Esophagus mucosa (tissue), 1 donor: ENCODE measurements around the gene FAM168A. TPM values are rescaled to one million over a fixed set of nuclear protein-coding genes. Genes with fewer than 3 reads are reported as not detected.
A peak's percentile ranks its signal among the peaks of the same experiment; 100 is the strongest.
"Not testable (repeated sequence)": the region's sequence is repeated elsewhere in the genome, so short reads cannot be mapped to it uniquely, and the experiment has no call there.

Experiments used
- ATAC-seq: fragments of 200-7000 bp; cut with Tn5 transposase; one replicate; pipeline ENCODE4 v1.9.1; 2020
- total RNA-seq: library from RNA; stranded (reverse); gene quantifications from one replicate; pipeline ENCODE4 v1.2.4, GENCODE V29; 2023
- donor health status: DM: yes; HTN: yes; CAD: no.

FAM168A gene
- total RNA-seq, 1 donor from 2014 or later, result 10.1 TPM

DNA sequence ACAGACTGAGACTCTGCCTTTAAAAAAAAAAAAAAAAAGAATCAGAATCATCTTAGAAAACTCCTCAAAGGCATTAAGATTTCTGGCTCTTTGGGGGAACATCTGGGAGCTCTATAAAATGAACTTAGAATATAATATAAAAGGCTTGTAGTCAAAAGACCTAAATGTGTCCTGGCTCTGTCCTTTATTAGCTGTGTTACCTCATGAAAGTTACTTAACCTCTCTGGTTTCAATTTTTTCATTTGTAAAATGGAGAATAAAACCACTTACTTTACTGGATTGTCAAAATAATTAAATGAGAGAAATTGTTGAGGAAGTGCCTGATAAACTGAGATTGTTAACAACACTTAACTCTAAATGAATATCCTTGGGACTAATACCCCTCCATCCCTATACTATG is 81.8 kb downstream of the FAM168A start:
- ATAC-seq, result no peak

DNA sequence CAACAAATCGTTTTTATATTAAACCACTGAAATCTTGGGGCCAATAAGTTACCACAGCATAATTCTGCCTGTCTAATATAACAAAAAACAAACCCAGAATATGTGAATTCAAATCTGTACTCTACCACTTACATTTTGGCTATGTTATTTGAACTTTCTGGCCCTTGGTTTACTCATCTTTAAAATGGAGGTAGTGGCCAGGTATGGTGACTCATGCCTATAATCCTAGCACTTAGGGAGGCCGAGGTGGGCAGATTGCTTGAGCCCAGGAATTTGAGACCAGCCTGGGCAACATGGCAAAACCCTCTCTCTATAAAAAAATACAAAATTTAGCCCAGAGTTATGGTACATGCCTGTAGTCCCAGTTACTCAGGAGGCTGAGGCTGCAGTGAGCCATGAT is 84.2 kb downstream of the FAM168A start:
- ATAC-seq, result no peak

DNA sequence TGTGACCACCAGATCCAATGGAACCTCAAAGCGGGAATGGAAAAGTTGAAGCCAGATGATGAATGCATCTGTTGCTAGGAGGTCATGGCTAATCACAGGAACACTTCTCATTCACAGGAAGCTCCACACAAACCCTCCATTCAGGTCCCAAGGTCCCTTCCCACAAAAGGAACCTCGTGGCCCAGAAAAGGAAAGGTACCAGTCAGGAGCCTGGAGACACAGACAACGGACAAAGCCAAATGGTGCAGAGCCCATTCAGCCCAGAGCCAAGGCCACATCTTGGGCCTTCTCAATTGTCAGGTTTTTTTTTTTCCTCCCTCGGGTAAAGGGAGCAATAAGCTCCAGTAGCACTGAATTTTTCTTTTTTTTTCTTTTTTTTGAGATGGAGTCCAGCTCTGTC is 87.0 kb downstream of the FAM168A start:
- no peak for ATAC-seq

DNA sequence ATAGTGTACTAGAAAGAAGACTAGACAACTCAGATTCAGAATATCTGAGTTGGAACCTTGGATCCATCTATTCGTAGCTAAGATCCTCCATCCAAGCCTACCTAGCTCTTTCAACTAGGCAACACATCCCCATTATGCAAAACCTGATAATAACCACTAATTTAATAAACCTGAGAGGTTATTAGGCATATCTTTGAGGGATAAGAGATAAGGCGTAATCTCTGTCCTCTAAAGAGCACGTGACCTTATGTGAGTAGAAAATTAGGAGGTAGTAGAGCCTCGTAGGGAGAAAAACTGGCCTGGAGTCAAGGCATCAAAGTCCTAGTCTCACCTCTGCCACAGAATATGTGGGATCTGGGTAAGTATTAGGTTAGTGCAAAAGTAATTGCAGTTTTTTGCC is 87.8 kb downstream of the FAM168A start:
- no peak for ATAC-seq

DNA sequence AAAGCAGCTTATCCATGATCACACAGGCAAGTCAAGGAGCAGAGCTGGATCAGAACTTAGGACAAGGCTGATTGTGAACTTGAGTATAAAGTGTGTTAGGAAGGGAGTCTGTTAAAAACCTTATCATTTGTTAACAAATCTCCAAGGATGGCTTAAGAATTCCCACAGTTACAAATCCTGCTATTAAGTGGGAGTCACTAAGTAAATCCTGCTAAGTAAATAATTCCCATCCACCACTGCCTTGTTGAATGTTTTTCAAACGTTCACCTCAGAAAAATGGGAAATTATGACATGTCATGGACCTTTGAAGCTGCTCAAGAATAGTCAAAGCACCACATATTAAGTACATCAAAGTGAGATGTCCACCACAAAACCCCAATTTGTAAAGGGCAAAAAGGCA is 88.7 kb downstream of the FAM168A start:
- ATAC-seq, result no peak

DNA sequence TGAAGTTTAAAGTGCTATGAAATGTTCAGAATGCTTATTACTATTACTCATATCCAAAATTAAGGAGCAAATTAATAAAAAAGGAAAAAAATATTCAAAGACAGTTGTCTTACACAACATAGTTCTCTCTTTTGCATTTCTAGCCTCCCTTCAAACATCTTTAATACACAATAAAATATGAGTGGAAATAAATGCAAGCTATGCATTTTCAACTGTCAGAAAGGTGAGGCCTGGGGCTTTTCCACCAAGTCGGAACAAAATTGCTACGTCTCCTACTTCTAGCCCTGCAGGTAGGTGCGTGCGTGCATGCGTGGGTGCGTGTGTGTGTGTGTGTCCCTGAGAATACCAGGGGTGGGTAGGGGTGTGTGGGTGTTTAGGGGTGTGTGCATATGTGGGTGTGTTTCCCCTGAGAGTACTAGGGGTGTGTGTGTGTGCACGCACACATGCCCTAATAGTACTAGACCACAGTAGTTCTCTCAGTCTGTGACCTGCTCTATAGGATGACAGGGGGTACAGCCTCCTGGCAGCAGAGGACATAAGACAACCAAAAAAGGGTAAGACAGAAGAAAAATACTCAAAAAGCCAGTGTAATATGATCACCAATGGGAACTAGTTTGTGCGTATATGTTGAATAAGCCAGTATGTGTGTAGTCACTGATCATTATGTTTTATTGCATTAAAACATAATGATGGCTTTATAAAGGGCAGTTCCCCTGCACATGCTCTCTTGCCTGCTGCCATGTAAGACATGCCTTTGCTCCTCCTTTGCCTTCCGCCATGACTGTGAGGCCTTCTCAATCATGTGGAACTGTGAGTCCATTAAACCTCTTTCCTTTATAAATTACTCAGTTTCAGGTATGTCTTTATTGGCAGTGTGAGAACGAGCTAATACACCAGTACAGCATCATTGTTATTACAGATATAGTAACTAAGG is 89.4 kb downstream of the FAM168A start:
- no peak for ATAC-seq

DNA sequence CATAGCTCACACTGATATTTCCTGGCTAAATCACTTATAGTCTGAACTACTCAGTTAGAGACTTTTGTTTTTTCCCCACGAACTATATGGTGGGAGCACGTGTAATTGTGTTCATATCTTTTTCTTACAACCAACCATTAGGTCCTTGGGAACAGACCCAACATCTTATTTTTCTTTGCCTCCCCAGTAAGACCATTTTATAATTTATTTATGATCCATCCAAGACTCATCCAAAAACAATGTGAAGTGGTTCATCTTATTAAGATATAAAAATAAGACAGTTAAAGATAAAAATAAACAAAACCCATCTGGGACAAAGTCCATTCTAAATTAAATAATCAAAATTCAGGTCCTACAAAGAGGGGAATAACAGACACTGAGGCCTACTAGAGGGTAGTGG is 90.8 kb downstream of the FAM168A start:
- ATAC-seq, result no peak

DNA sequence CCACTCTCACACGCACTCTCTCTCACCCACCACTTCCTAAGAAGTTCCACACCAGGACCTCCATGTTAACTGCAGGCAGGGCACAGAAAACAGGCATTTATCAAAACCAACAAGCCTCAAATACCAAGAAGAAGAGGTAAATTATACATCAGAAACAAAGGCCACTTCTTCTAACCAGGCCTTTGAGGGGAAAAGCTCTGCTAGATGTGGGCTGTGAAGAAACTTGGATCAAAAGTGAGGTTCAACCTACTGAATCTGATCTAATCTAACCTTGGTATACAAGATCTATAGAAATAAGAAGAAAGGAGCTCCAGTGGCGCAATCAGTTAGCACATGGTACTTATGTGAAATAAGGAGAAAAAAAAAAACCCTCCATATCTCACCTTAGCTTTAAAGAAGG is 91.9 kb downstream of the FAM168A start:
- ATAC-seq, result no peak

DNA sequence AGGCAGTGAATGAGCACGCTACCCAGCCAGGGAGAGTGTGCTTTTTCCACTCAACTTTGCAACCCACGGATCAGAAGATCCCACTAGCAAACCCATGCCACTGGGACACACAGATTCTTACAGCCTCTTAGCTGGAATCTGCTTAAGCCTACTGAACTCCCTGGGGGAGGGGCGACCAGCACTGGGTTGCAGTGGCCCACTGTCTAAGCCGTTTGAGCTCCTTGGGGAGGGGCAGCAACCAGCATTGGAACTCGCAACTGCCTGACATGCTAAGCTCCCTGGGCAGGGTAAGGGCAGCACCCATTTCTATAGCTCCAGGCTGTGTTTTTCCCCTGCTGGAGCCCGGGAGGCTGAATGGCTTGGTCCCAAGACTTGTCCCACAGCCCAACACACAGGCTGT is 99.6 kb downstream of the FAM168A start:
- ATAC-seq, result no peak

DNA sequence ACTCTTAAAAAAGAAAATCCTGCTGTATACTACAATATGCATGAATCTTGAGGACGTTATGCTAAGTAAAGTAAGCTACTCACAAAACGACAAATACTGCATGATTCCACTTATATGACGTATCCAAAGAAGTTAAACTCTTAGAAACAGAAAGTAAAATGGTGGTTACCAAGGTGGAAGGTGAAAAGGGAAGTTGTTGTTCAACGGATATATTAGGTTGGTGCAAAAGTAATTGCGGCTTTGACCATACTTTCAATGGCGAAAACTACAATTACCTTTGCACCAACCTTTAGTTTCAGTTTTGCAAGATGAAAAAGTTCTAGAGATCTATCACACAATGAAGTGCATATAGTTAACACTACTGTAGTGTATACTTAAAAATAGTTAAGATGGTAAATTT is 101.8 kb downstream of the FAM168A start:
- no peak for ATAC-seq

DNA sequence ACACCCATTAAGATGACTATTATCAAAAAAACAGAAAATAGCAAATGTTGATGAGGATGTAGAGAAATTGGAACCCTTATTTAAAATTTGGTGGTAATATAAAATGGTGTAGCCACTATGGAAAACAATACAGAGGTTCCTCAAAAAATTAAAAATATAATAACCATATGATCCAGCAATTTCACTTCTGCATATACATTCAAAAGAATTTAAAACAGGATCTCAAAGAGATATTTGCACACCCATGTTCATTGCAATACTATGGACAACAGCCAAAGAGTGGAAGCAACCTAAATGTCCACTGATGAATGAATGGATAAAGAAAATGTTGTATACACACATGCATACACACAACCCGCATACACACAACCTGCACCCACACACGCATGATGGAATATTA is 102.2 kb downstream of the FAM168A start:
- no peak for ATAC-seq

DNA sequence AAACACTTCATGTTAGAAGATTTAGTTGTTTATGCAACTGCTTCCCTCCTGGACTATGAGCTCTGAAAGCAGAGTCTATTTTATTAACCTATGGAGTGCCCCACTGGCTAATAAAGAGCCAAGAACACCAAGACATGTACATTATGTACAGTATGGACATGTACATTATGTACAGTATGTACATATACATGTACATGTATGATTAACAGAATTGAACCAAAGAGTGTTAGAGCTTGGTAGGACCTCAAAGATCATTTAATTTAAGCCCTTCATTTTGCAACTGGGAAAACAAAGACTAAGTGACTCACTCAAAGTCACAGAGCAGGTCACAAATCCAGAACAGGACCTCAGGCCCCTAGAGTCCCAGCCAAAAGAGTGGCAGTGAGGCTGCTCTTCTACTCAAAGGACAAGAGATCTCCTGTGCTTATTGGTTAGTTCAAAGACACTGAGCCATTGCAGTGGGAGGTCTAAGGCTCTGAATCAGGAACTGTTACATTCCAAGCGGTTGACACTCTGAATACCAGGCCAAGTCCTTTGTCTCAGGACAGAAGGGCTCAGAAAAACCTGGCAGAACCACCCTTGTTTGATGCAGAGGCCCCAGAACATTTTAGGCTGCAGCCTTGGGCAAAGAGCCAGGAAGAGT is 103.8 kb downstream of the FAM168A start:
- ATAC-seq, result peak; percentile 98

DNA sequence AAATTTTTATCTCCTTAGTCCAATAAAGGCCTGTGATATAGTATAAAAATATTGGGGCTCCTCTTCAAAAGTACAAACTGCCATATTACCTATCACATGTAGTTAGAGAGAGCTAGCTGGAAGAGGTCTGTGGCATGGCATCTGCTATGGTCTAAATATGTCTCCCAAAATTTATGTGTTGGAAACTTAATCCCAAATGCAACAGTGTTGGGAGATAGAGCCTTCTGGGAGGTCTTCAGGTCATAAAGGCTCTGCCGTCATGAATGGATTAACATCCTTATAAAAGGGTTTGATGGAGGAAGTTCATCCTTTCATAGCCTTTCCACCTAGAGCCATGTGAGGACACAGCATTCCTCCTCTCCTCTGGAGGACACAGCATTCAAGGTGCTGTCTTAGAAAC is 116.3 kb downstream of the FAM168A start:
- ATAC-seq, result no peak

DNA sequence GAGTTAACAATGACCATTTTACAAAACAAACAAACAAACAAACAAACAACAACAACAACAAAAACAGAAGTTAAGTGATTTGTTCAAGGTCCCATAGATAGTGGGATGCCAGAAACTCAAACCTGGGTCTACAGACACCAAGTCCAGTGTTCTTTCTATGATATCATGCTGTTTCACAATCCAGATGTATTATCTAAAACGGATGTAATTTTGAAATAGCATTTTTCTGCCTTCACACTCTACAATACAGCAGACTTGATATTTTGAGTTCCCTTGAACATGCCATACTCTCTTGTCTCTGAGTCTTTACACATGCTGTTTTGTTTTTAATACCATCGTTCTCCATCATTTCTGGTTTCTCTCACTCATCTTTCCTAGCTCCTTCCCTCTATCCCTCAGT is 117.2 kb downstream of the FAM168A start:
- no peak for ATAC-seq

DNA sequence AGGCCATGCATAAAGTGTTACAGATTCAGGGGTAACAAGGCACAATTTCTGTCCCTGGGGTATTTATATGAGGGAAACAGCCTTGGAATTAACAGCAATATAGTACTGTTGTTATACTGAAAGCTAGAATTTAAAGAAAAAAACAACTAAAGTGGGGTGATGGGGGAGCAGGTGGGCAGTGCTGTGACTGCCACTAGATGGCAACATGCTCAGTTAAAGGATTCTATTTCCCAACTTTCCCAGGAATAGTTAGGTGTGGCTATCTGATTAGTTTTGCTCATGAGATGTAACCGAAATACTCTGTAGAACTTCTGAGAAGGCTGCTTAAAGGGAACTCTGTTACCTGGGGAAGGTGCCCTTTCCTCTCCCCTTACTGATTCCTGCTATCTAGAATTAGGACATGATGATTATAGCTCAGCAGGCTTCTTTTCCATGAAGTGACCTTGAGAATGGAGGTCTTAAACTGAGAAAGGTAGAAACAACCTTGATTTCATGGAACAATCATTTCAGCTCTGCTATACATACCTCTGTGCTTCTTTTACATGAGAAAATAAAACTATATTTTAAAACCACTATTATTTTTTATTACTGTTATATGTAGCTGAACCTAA is 119.1 kb downstream of the FAM168A start:
- ATAC-seq, result peak; percentile 59

DNA sequence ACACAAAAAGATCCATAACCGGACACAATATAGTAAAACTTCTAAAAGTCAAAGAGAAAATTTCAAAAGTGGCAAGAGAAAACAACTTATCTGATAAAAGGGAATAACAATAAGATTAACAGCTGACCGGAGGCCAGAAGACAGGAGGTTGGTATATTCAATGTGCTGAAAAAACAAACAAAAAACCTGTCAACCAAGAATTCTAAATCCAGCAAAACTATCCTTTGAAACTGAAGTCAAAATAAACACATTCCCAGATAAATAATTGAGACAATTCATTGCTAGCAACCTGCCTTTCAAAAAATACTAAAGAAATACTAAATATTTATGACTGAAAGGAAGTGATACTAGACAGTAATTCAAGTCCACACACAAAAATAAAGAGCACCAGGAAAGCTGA is 120.4 kb downstream of the FAM168A start:
- no peak for ATAC-seq

DNA sequence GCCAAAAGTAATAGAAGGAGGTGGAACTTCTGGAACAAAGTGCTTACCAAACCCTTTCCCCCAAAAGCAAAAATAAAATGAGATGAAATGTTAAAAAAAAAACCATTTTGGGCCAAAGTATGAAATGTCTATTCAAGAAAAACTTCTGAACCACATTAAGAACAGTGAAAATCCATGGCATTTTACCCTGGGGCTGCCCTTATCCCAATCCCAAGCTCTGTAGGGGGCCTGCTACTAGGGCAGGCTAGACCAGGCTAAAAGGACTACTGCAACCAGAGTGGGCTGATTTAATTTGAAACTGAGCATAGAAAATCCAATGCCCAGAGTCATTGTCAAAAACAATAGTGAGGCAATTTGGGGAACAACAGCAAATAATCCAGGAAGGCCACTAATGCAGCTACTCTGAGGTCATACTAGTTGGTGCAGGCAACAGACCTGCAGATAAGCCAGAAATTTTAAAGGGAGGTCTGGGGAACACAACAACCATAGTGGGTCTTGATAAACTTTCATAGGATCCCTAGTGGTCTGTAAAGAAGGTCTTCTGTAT is 122.3 kb downstream of the FAM168A start:
- no peak for ATAC-seq

DNA sequence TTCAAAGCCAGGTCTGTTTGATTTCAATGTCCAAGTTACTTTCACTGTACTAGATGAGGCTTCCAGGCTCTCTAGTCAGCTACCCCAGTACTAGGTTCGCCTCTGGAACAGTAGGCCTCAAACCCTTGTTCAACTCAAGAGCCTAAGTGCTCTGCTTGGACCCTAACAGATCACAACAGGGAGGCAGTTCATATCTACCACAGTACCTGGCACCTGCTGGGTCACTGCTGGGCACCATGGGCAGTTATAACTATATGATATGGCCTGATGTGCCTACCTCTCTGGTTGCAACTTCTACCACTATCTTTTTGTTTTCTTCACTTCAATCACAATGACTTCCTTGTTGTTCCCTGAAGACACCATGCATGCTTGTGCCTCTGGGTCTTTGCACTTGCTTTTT is 124.7 kb downstream of the FAM168A start:
- ATAC-seq, result no peak

DNA sequence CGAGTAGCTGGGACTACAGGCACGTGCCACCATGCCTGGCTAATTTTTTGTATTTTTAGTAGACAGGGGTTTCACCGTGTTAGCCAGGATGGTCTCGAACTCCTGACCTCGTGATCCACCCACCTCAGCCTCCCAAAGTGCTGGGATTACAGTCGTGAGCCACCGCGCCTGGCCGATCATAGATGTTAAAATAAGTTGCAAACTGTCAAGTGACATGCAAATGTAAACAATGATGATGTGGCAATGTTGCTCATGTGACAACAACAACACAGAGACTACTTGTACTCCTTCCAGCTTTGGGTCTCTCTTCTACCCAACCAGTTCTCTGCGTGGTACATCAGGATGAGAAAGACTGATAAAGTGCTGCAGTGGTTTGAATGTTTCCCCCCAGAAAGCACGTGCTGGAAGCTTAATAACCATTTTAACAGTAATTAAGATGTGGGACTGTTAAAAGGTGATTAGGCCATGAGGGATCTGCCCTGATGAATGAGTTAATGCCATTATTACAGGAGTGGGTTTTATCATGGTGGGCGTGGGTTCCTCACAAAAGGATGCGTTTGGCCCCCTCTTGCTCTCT is 127.8 kb downstream of the FAM168A start:
- not testable (repeated sequence) for ATAC-seq

DNA sequence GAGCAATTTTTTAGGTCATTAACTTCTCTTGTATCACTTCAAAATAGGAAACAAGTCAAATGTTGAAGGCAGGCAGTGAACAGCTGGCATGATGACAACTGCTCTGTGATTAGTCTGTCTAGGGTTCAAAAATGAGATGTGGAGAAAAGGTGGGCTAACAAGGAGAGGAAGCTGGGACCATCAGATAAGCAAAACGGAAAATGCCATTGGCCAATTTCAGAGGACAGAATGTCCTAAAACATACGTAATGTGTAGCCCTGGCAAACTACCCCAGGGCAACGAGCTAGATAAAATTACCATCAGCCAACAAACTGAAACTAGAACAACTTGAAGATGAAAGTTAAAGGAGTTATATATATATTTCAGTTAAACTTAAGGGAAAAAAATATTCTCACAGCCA is 128.5 kb downstream of the FAM168A start:
- no peak for ATAC-seq

DNA sequence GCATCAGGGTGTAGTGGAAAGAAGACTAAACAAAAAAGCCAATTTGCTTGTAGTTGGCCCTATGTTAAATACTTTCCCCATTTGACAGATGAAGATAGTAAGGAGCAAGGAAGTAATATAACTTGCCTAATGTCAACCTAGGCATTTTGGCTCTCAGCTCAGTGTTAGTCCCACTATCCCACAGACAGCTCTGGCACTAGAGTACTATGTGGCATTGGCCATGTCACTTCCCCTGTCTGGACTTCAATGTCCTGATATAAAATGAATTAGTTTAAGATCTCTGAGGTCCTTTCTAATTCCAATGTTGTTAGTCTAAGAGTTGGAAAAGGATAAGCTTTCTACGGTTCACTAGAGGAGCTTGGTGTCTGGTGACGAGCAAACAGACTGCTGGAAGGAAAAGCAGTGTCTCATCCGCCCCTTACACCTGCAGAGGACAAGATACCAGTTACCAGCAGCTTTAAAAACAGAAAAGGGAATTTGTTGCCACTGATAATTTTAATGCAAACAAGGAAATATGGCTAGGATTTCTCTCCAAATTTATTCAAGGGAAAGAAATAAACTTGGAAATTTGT is 129.2 kb downstream of the FAM168A start:
- ATAC-seq, result no peak

DNA sequence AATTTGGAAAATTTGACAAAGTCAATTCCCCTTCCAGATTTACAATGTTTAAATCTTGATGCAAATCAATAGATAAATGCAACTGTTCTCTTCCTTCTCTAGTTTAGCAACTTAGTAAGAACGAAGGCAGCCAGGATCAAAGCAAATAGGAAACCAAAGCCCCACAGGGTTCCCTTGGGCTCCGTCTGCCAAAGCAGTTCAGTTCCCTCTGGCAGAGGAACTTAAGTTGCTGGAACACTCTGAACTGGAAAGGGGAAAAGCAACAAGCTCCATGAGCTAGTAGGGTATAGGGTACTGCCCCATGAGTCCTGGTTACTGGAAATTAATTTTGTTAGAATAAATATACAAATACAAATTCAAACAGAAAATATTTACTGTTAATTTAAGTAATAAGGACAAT is 130.4 kb downstream of the FAM168A start:
- no peak for ATAC-seq

DNA sequence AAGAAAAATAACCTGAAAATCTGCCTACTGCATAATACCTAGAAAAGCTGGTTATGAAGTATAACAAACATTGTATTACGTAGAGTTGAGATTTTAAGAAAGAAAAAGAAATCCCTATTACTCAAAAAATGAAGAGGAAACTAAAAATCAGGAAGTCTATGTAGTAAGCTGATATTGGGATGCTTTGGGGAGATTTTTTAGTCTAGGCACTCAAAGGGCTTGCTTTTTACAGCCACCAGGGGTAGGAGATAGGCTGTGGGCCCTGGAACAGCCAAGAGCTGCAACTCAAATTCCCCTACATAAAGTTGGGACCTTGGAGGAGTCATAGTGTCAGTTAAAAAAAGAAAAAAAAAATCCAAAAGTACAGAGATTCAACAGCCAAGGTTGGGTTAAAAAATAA is 131.3 kb downstream of the FAM168A start:
- no peak for ATAC-seq
